ENCODE measurements around the gene ERP29.

ERP29 gene

GRCh38 chr12:111976860-111977259, 36.4 kb upstream of the ERP29 start:
- no peak overlapping the region for H3K27ac ChIP-seq
- DNase-seq, result no peak
- H3K4me3 ChIP-seq (ENCODE audit: low read depth, low read length), result no peak overlapping the region

GRCh38 chr12:111978545-111978944, 34.7 kb upstream of the ERP29 start:
- Histone ChIP-seq H3K27me3 (ENCODE audit: insufficient read depth, low read depth, severe bottlenecking) (no peaks in the 10 kb centered on the region), H3K4me3 (ENCODE audit: low read depth, low read length) (no peak overlapping the region), H3K9me3 (ENCODE audit: severe bottlenecking) (no peaks in the 10 kb centered on the region), H3K36me3 (no peaks in the 10 kb centered on the region), H3K27ac (no peak overlapping the region)
- no peak for DNase-seq
- no peak for TF ChIP-seq CTCF (IDR thresholded peaks at IDR 0.05; ENCODE audit: low read depth, low read length)

More at GRCh38 chr12:111976860-111977259, 36.4 kb upstream of the ERP29 start:
- H3K27me3 ChIP-seq (ENCODE audit: insufficient read depth, low read depth, severe bottlenecking), result no peaks in the 10 kb centered on the region
- no peaks in the 10 kb centered on the region for H3K36me3 ChIP-seq
- no peak for TF ChIP-seq CTCF (IDR thresholded peaks at IDR 0.05; ENCODE audit: low read depth, low read length)
- no peaks in the 10 kb centered on the region for H3K9me3 ChIP-seq (ENCODE audit: severe bottlenecking)

- no peak for TF ChIP-seq CTCF (IDR thresholded peaks at IDR 0.05; ENCODE audit: low read depth, low read length)
- DNase-seq, result no peak
- Histone ChIP-seq H3K4me3 (ENCODE audit: low read depth, low read length) (no peak overlapping the region), H3K36me3 (no peaks in the 10 kb centered on the region), H3K27ac (no peak overlapping the region), H3K9me3 (ENCODE audit: severe bottlenecking) (no peaks in the 10 kb centered on the region), H3K27me3 (ENCODE audit: insufficient read depth, low read depth, severe bottlenecking) (no peaks in the 10 kb centered on the region)
Measured at GRCh38 chr12:111980598-111980997, 32.6 kb upstream of the ERP29 start.

GRCh38 chr12:111981987-111982386, 31.2 kb upstream of the ERP29 start:
- TF ChIP-seq CTCF (IDR thresholded peaks at IDR 0.05; ENCODE audit: low read depth, low read length), result no peak
- Histone ChIP-seq H3K9me3 (ENCODE audit: severe bottlenecking) (no peaks in the 10 kb centered on the region), H3K36me3 (no peaks in the 10 kb centered on the region), H3K4me3 (ENCODE audit: low read depth, low read length) (no peak overlapping the region), H3K27ac (no peak overlapping the region), H3K27me3 (ENCODE audit: insufficient read depth, low read depth, severe bottlenecking) (no peaks in the 10 kb centered on the region)
- DNase-seq, result no peak

- Histone ChIP-seq H3K27ac (no peak overlapping the region), H3K4me3 (ENCODE audit: low read depth, low read length) (no peak overlapping the region), H3K36me3 (no peaks in the 10 kb centered on the region), H3K9me3 (ENCODE audit: severe bottlenecking) (no peaks in the 10 kb centered on the region), H3K27me3 (ENCODE audit: insufficient read depth, low read depth, severe bottlenecking) (no peaks in the 10 kb centered on the region)
- no peak for TF ChIP-seq CTCF (IDR thresholded peaks at IDR 0.05; ENCODE audit: low read depth, low read length)
- DNase-seq, result no peak
Measured at GRCh38 chr12:111984820-111985219, 28.4 kb upstream of the ERP29 start.

GRCh38 chr12:111991535-111991934, 21.7 kb upstream of the ERP29 start:
- Histone ChIP-seq H3K9me3 (ENCODE audit: severe bottlenecking) (no peaks in the 10 kb centered on the region), H3K27ac (no peak overlapping the region), H3K36me3 (no peaks in the 10 kb centered on the region), H3K27me3 (ENCODE audit: insufficient read depth, low read depth, severe bottlenecking) (no peaks in the 10 kb centered on the region), H3K4me3 (ENCODE audit: low read depth, low read length) (no peak overlapping the region)
- TF ChIP-seq CTCF (IDR thresholded peaks at IDR 0.05; ENCODE audit: low read depth, low read length), result no peak
- no peak for DNase-seq

All from WERI-Rb-1 (cell line).